Spleen (tissue), 11 donors: Measurements from ENCODE around the gene RAE1. TPM values are rescaled to one million over a fixed set of nuclear protein-coding genes. Genes with fewer than 3 reads are reported as not detected.
"Not testable (repeated sequence)": the region's sequence is repeated elsewhere in the genome, so short reads cannot be mapped to it uniquely, and the experiment has no call there.

Experiments
- DNase-seq: peaks from one replicate; pipeline ENCODE4 v3.0.0-alpha.2; 2020
- H3K27ac ChIP-seq, 8 donors: fragments of 200-600 bp; sonication (generic) in 7 of 8; 1 replicate in 4 of 8; 2 replicates in 4 of 8; pipeline versions ENCODE4 v1.5.0 to v1.8.0; 2016 to 2021; ENCODE audit warnings: inconsistent platforms in 4 of 8, mild to moderate bottlenecking in 4 of 8, moderate library complexity in 1 of 8
- H3K27me3 ChIP-seq, 7 donors: fragments of 200-600 bp; sonication (generic) in 6 of 7; replicated peaks in 1 of 7; 1 replicate in 4 of 7; 2 replicates in 3 of 7; pipeline versions ENCODE4 v1.5.0 to v1.8.0; 2016 to 2021; ENCODE audit warnings: inconsistent platforms in 3 of 7, mild to moderate bottlenecking in 1 of 7
- H3K36me3 ChIP-seq, 6 donors: fragments of 200-600 bp; sonication (generic) in 5 of 6; 1 replicate in 4 of 6; 2 replicates in 2 of 6; pipeline versions ENCODE4 v1.5.0 to v1.8.0; 2016 to 2021; ENCODE audit warnings: inconsistent platforms in 2 of 6
- H3K4me1 ChIP-seq, 6 donors: fragments of 200-600 bp; sonication (generic) in 5 of 6; 1 replicate in 3 of 6; 2 replicates in 3 of 6; pipeline versions ENCODE4 v1.5.0 to v1.8.0; 2016 to 2021; ENCODE audit warnings: inconsistent platforms in 3 of 6
- H3K4me3 ChIP-seq, 8 donors: fragments of 200-600 bp; sonication (generic) in 7 of 8; 1 replicate in 4 of 8; 2 replicates in 4 of 8; pipeline versions ENCODE4 v1.5.0 to v1.8.0; 2016 to 2021; ENCODE audit warnings: inconsistent platforms in 4 of 8, mild to moderate bottlenecking in 4 of 8, moderate library complexity in 2 of 8
- H3K9me3 ChIP-seq, 8 donors: fragments of 200-600 bp; sonication (generic) in 7 of 8; 1 replicate in 4 of 8; 2 replicates in 4 of 8; pipeline versions ENCODE4 v1.5.0 to v1.8.0; 2016 to 2021; ENCODE audit warnings: inconsistent platforms in 4 of 8
- CTCF ChIP-seq, 11 experiments: fragments of 200-600 bp in 7 of 11; fragments of 450-650 bp in 4 of 11; sonication (generic) in 4 of 11; IDR thresholded peaks in 8 of 11; conservative IDR thresholded peaks in 3 of 11; 1 replicate in 7 of 11; 2 replicates in 4 of 11; pipeline versions ENCODE4 v1.4.0 to v1.8.0; 2016 to 2021; ENCODE audit warnings: antibody characterized with exemption in 11 of 11, inconsistent platforms in 4 of 11, mild to moderate bottlenecking in 1 of 11
- POLR2A ChIP-seq, 3 donors: fragments of 450-650 bp; IDR thresholded peaks; one replicate each; pipeline ENCODE4 v1.5.1; 2017; ENCODE audit warnings: antibody characterized with exemption in 3 of 3, mild to moderate bottlenecking in 1 of 3
- POLR2AphosphoS5 ChIP-seq, 3 donors: sonication (generic); formaldehyde crosslinking; IDR thresholded peaks; one replicate each; pipeline ENCODE4 v1.5.1; 2017; ENCODE audit warnings: antibody characterized with exemption in 3 of 3
- WGBS, 5 donors: extraction: QIAGEN DNeasy Blood & Tissue Kit in 3 of 5; methylation state at CpG; one replicate each; pipeline versions ENCODE4 v1.1.5 to v1.1.7; 2013 to 2018; 5-methylcytosine and 5-hydroxymethylcytosine counted together
- intact Hi-C: fragments of 100-400 bp; cut with DNase I; formaldehyde crosslinking; loops from one replicate; pipeline ENCODE4 v1.15.0; 2023; ENCODE audit warnings: low total_unique reads
- polyA plus RNA-seq, 3 donors: library from polyadenylated mRNA; stranded (reverse); fragments of 200-250 nt; gene quantifications; one replicate each; pipeline ENCODE4 v1.2.1, GENCODE V29; 2013
- total RNA-seq, 7 donors: library from RNA; depleted of rRNA in 3 of 7; stranded (reverse); fragments of >200 nt in 3 of 7; fragmentation: NEBNext Ultra II Directional in 4 of 7; extraction: Animal tissue kit (Norgen Biotek cat#: 25700) in 4 of 7; gene quantifications; one replicate each; pipeline versions ENCODE4 v1.1.0 to v1.2.1, GENCODE V29; 2016 to 2021
- donor health status: healthy with polysubstance abuse.
- donor health status: DM: no; HTN: no; CAD: no; lungs with moderate emphysema.
- donor health status: DM: no; HTN: no; CAD: no.
- donor health status: Bipolar disorder and iron deficiency.
- donor health status: healthy.
- donor health status: DM: no; HTN: no; CAD: no.
- donor health status: DM: yes; HTN: yes; CAD: no.

RAE1 gene
- total and polyA plus RNA-seq, 10 donors: 16.2 to 41.3 (median 23.1) TPM

GRCh38 chr20:57350081-57350710, 859 bp upstream of the RAE1 start:
- intact Hi-C loops: no loop called here
- Histone ChIP-seq H3K27me3 (peaks cover 0 to 25% (median 0%) of the 10 kb centered on the region in 7 donors), H3K4me3 (peak overlapping the region in 1 of 8 donors; percentile 99), H3K4me1 (peaks cover 7 to 33% (median 20%) of the 10 kb centered on the region in 6 donors), H3K36me3 (peaks cover 0 to 8% (median 0%) of the 10 kb centered on the region in 6 donors), H3K27ac (peak overlapping the region in 3 of 8 donors; percentile 91 to 92 (median 91)), H3K9me3 (no peaks in the 10 kb centered on the region)
- no peak for TF ChIP-seq POLR2A (IDR thresholded peaks at IDR 0.05)
- no peak for TF ChIP-seq CTCF (IDR thresholded peaks at IDR 0.05 in 8 of 11, conservative IDR thresholded peaks at IDR 0.05 in 3 of 11)
- no peak for TF ChIP-seq POLR2AphosphoS5 (IDR thresholded peaks at IDR 0.05)
- 78 to 92% (median 87%) methylated on average over 16 of the region's 16 CpGs for WGBS, 5 donors
- DNase-seq: peak; percentile 80

GRCh38 chr20:57350726-57351041, 371 bp upstream of the RAE1 start:
- intact Hi-C loops: not testable (repeated sequence)

GRCh38 chr20:57352305-57352704, 1.2 kb downstream of the RAE1 start:
- no peak for DNase-seq
- Histone ChIP-seq H3K4me3 (peak overlapping the region in 5 of 8 donors; percentile 86 to 99 (median 95)), H3K36me3 (peaks cover 0 to 8% (median 1%) of the 10 kb centered on the region in 6 donors), H3K27ac (no peak overlapping the region), H3K9me3 (no peaks in the 10 kb centered on the region), H3K27me3 (peaks cover 0 to 13% (median 0%) of the 10 kb centered on the region in 7 donors), H3K4me1 (peaks cover 7 to 38% (median 20%) of the 10 kb centered on the region in 6 donors)
- 82 to 90% (median 85%) methylated on average over 6 of the region's 6 CpGs for WGBS, 5 donors
- intact Hi-C loops: no loop called here
- TF ChIP-seq CTCF (IDR thresholded peaks at IDR 0.05 in 8 of 11, conservative IDR thresholded peaks at IDR 0.05 in 3 of 11): no peak
- TF ChIP-seq POLR2AphosphoS5 (IDR thresholded peaks at IDR 0.05): no peak
- TF ChIP-seq POLR2A (IDR thresholded peaks at IDR 0.05): no peak

More at GRCh38 chr20:57350726-57351041, 371 bp upstream of the RAE1 start:
- WGBS, 5 donors: 14 to 21% (median 16%) methylated on average over 4 to 11 of the region's 24 CpGs
- peaks cover 7 to 33% (median 20%) of the 10 kb centered on the region in 6 donors for H3K4me1 ChIP-seq
- peaks cover 0 to 24% (median 0%) of the 10 kb centered on the region in 7 donors for H3K27me3 ChIP-seq
- H3K27ac ChIP-seq: peak overlapping the region; percentile 81 to 92 (median 88)
- H3K9me3 ChIP-seq, H3K36me3 ChIP-seq, DNase-seq: not testable (repeated sequence)
- H3K4me3 ChIP-seq: peak overlapping the region; percentile 86 to 99 (median 96)

- no peak overlapping the region for H3K27ac ChIP-seq
- 93 to 97% (median 93%) methylated on average over 9 of the region's 9 CpGs for WGBS, 5 donors
- H3K36me3 ChIP-seq: peaks cover 0 to 8% (median 1%) of the 10 kb centered on the region in 6 donors
- DNase-seq: no peak
- H3K9me3 ChIP-seq: no peaks in the 10 kb centered on the region
- TF ChIP-seq POLR2AphosphoS5 (IDR thresholded peaks at IDR 0.05) (no peak), POLR2A (IDR thresholded peaks at IDR 0.05) (no peak), CTCF (IDR thresholded peaks at IDR 0.05 in 8 of 11, conservative IDR thresholded peaks at IDR 0.05 in 3 of 11) (no peak)
- peaks cover 0 to 3% (median 0%) of the 10 kb centered on the region in 7 donors for H3K27me3 ChIP-seq
- no peak overlapping the region for H3K4me3 ChIP-seq
- intact Hi-C loops: no loop called here
- peaks cover 7 to 38% (median 20%) of the 10 kb centered on the region in 6 donors for H3K4me1 ChIP-seq
Measured at GRCh38 chr20:57353351-57353750, 2.3 kb downstream of the RAE1 start.
